Natural killer cell (primary cell): Measurements from ENCODE around the gene SERTAD2. TPM values are rescaled to one million over a fixed set of nuclear protein-coding genes. Genes with fewer than 3 reads are reported as not detected.

ENCODE experiments used
- ATAC-seq, 3 donors: fragments of 150-1000 bp in 2 of 3; fragments of 200-7000 bp in 1 of 3; cut with Tn5 transposase; 1 replicate in 1 of 3; 2 replicates in 2 of 3; pipeline ENCODE4 v1.10.0; 2021; ENCODE audit warnings: mild to moderate bottlenecking in 2 of 3, moderate library complexity in 2 of 3
- DNase-seq, 2 donors: peaks; one replicate each; pipeline versions ENCODE4 v3.0.0 to v3.0.0-alpha.2; 2013 to 2021; ENCODE audit warnings: mixed read lengths in 1 of 2
- H3K27ac ChIP-seq: one replicate; pipeline ENCODE4 v1.5.1; 2013; ENCODE audit warnings: mild to moderate bottlenecking, low read length
- H3K27me3 ChIP-seq: one replicate; pipeline ENCODE4 v1.6.1; 2013; ENCODE audit warnings: low read length; ENCODE audit not compliant: control insufficient read depth, insufficient read depth
- H3K36me3 ChIP-seq: one replicate; pipeline ENCODE4 v1.6.1; 2013; ENCODE audit warnings: low read length; ENCODE audit not compliant: control insufficient read depth, insufficient read depth
- H3K4me1 ChIP-seq: one replicate; pipeline ENCODE4 v1.6.1; 2013; ENCODE audit warnings: low read length; ENCODE audit not compliant: control insufficient read depth, insufficient read depth
- H3K4me3 ChIP-seq: one replicate; pipeline ENCODE4 v1.5.1; 2013; ENCODE audit warnings: low read length
- H3K9me3 ChIP-seq: one replicate; pipeline ENCODE4 v1.6.1; 2013; ENCODE audit warnings: low read length; ENCODE audit not compliant: control insufficient read depth, insufficient read depth
- H3K27ac Mint-ChIP-seq, 2 donors: one replicate each; pipeline ENCODE4 v1.8.0; 2022; ENCODE audit warnings: mild to moderate bottlenecking in 2 of 2, mixed read lengths in 2 of 2, moderate library complexity in 1 of 2
- H3K27me3 Mint-ChIP-seq, 2 donors: one replicate each; pipeline ENCODE4 v1.8.0; 2022; ENCODE audit warnings: low read depth in 2 of 2, mixed read lengths in 2 of 2
- H3K36me3 Mint-ChIP-seq: one replicate; pipeline ENCODE4 v1.8.0; 2022; ENCODE audit warnings: mixed read lengths
- H3K4me1 Mint-ChIP-seq, 2 donors: one replicate each; pipeline ENCODE4 v1.8.0; 2022; ENCODE audit warnings: mixed read lengths in 2 of 2
- H3K4me3 Mint-ChIP-seq: one replicate; pipeline ENCODE4 v1.8.0; 2022; ENCODE audit warnings: mild to moderate bottlenecking, moderate library complexity, mixed read lengths
- H3K9me3 Mint-ChIP-seq, 2 donors: one replicate each; pipeline ENCODE4 v1.8.0; 2022; ENCODE audit warnings: mixed read lengths in 2 of 2
- CTCF ChIP-seq: fragments of 200-600 bp; IDR thresholded peaks from one replicate; pipeline ENCODE4 v1.8.0; 2022; ENCODE audit warnings: antibody characterized with exemption
- WGBS: methylation state at CpG from one replicate; pipeline ENCODE4 v1.1.7; 2013; ENCODE audit warnings: missing lambda C conversion rate; ENCODE audit not compliant: insufficient coverage; 5-methylcytosine and 5-hydroxymethylcytosine counted together
- intact Hi-C: fragments of 100-400 bp; cut with micrococcal nuclease; formaldehyde crosslinking; loops from one replicate; pipeline ENCODE4 v1.14.2; 2022
- total RNA-seq, 4 donors: library from RNA; stranded (reverse); fragments of 120-200 nt in 1 of 4; gene quantifications; one replicate each; pipeline versions ENCODE4 v1.2.3 to v1.2.4, GENCODE V29; 2013 to 2022

The SERTAD2 gene
- total RNA-seq, 3 donors from 2014 or later (not counting 1 experiment from before 2014, with no cell fraction given), result 45.6 to 71.2 (median 55.8) TPM

DNA sequence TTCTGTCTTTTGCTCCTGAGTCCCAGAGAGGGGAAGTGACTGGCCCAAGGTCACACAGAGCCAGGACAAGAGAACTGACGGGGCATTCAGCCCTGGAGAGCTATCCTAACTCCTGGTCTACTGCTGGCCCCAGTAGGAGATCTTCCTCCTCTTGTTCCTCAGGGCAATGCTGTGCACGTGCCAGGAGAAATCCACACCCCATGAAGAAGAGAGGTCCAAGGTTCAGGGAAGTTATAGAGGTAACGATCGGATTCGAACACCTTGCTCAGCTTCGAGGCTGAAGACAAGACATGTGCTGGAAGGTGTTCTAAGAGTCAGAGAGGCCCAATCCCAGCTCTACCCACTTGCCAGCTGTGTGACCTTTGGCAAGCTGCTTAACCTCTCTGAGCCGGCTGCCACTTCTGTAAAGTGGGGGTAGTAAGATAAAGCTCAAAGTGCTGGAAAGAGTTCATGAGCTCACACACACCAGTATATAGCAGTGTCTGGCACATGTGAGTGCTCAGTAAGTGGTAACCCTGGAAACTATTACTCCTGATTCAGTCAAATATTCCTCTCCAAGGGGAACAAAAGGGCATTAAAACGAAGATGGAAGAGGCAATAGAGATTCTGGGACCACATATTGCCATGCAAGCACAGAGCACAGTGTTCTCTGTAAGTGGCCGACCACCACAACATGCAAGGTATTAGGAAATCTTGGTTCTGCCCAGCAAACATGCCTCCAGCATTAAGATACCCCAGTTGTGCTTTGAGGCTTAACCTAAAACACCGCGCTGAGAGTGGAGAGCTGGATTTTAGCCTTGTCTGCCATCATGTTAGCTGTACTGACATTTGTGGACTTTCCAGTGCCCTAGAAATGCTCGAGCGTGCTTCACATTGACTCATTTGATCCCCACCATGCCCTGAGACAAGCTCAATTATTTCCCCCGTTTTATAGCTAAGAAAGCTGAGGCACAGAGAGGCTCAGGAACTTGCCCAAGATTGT is 25.6 kb downstream of the SERTAD2 start:
- Histone ChIP-seq H3K36me3 (peaks cover 4% of the 10 kb centered on the region), H3K27ac (no peak overlapping the region), H3K27me3 (no peaks in the 10 kb centered on the region), H3K9me3 (no peaks in the 10 kb centered on the region), H3K4me3 (no peak overlapping the region), H3K4me1 (no peaks in the 10 kb centered on the region)
- ATAC-seq, result no peak
- intact Hi-C loops, result no loop called here
- Mint-ChIP-seq H3K4me3 (no peak overlapping the region), H3K9me3 (no peaks in the 10 kb centered on the region), H3K36me3 (peaks cover 10% of the 10 kb centered on the region), H3K27me3 (no peaks in the 10 kb centered on the region), H3K4me1 (peaks cover 0 to 28% of the 10 kb centered on the region in 2 donors), H3K27ac (peak overlapping the region in 1 of 2 donors; percentile 39)
- DNase-seq, result no peak
- 91% methylated on average over 13 of the region's 14 CpGs for WGBS
- no peak for TF ChIP-seq CTCF

DNA sequence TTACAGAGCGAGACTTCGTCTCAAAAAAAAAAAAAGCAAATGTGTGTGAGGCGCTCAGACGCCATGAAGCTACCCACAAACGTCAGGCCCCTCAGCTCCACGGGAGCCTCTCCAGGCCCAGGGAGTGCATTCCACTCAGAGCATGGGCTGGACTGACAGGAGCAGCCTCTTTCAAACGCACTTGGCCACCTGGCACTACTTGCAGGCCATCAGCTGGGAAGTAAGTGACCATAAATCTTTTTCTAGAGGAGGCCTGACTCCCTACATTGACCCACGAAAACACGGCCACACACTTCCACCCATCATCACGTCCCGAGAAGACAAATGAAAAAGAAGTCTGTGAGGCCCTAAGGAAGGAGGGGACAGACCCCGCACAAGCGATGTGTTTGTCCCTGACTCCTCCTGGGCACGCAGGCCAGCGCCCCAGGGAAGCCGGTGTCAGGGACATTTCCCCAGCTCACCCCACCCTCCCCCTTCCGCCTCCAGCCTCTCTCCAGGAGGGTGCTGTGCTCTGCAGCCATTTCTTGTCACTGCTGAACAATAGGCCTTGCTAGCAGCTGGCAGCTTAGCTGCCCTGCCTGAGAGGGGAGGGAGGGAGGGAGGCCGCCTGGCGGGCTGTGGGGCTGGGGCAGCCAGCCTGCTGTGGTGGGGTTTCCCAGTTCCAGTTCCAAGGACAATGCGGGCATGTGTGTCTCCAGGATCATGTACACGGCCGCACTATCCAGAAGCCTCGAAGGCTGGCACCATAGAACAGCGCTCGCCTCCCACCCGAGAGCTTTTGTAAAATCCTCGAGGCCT is 26.6 kb downstream of the SERTAD2 start:
- no peak overlapping the region for H3K27ac ChIP-seq
- WGBS, result 94% methylated on average over 26 of the region's 27 CpGs
- H3K36me3 ChIP-seq, result peaks cover 4% of the 10 kb centered on the region
- TF ChIP-seq CTCF, result no peak
- no peak overlapping the region for H3K27ac Mint-ChIP-seq
- ATAC-seq (no peak), DNase-seq (no peak)
- H3K4me3 Mint-ChIP-seq, result no peak overlapping the region
- no peaks in the 10 kb centered on the region for H3K27me3 ChIP-seq
- H3K36me3 Mint-ChIP-seq, result peaks cover 5% of the 10 kb centered on the region
- intact Hi-C loops, result no loop called here
- H3K4me3 ChIP-seq, result no peak overlapping the region
- no peaks in the 10 kb centered on the region for H3K27me3 Mint-ChIP-seq
- no peaks in the 10 kb centered on the region for H3K9me3 Mint-ChIP-seq
- no peaks in the 10 kb centered on the region for H3K9me3 ChIP-seq
- H3K4me1 Mint-ChIP-seq, result peaks cover 0 to 28% of the 10 kb centered on the region in 2 donors
- no peaks in the 10 kb centered on the region for H3K4me1 ChIP-seq

- H3K36me3 Mint-ChIP-seq, result peaks cover 5% of the 10 kb centered on the region
- no peaks in the 10 kb centered on the region for H3K27me3 ChIP-seq
- H3K27ac ChIP-seq, result no peak overlapping the region
- H3K27ac Mint-ChIP-seq, result peak overlapping the region in 1 of 2 donors; percentile 41
- no peaks in the 10 kb centered on the region for H3K9me3 ChIP-seq
- no peaks in the 10 kb centered on the region for H3K9me3 Mint-ChIP-seq
- no peak for TF ChIP-seq CTCF
- no peaks in the 10 kb centered on the region for H3K27me3 Mint-ChIP-seq
- no peak overlapping the region for H3K4me3 Mint-ChIP-seq
- 88% methylated on average over 7 of the region's 10 CpGs for WGBS
- H3K4me1 Mint-ChIP-seq, result peaks cover 0 to 28% of the 10 kb centered on the region in 2 donors
- peaks cover 4% of the 10 kb centered on the region for H3K36me3 ChIP-seq
- intact Hi-C loops, result no loop called here
- H3K4me3 ChIP-seq, result no peak overlapping the region
- no peaks in the 10 kb centered on the region for H3K4me1 ChIP-seq
- ATAC-seq (no peak), DNase-seq (no peak)
Observed at GRCh38 chr2:64626146-64626809, 27.4 kb downstream of the SERTAD2 start.
